ENCODE results near the gene HSCB. TPM values are rescaled to one million over a fixed set of nuclear protein-coding genes. Genes with fewer than 3 reads are reported as not detected.
A peak's percentile ranks its signal among the peaks of the same experiment; 100 is the strongest.
"Not testable (repeated sequence)": the region's sequence is repeated elsewhere in the genome, so short reads cannot be mapped to it uniquely, and the experiment has no call there.

HSCB gene
- total and polyA plus RNA-seq, 9 of the 15 experiments (the other 6 are each of a cell fraction or from before 2014, with no cell fraction given): 2.6 to 13.1 (median 8.6) TPM

DNA sequence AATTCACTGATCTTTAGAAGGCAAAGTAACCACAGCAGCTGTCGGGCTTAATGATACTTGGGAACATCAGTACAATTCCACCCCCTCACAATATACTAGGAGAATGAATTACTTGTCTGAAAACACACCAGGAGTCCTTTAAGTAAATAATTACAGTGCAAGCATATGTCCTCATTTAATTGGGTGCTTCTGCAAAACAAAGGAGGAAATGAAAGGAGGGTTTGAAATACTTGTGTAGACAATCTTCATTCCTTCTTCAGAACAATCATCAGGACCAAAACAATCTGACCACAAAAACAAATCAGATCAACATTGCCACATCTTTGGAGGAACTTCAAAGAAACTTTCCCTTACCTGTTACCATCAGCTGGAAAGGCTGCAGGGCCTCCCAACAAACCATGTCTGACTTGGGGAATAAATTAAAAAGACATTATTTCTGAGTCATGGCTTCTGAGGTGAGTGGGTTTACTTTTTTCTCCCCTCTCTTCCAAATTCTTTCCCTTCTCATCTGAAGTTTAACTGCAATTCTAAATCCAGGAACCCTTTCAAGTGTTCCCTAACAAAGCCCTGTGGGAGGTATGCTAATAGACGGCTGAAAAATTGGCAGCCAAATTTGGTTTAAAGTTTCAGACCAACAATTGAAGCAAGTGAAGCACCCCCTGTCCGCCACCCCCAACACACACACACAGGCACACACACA is 18.2 kb downstream of the HSCB start:
- TF ChIP-seq ZNF57 (CRISPR knock-in tag; IDR thresholded peaks at IDR 0.05) (no peak), XRCC3 (IDR thresholded peaks at IDR 0.05) (no peak)
- no peaks in the 10 kb centered on the region for H3K4me1 ChIP-seq (replicated peaks in 1 of 2; ENCODE audit: control insufficient read depth in 2 of 2, insufficient read depth in 2 of 2, low read length in 2 of 2)
- ChIA-PET CTCF (ENCODE audit: low intra/inter-chr PET ratio) (no interaction called here), POLR2A (interaction anchor here (0.6 kb wide), 2 partner anchors 52 to 381 kb away, joined by 3 to 4 read pairs; no protein-coding TSS in a partner anchor)
- H2AFZ ChIP-seq (ENCODE audit: low read depth, low read length): peak overlapping the region; percentile 51
- no peak overlapping the region for H3K9ac ChIP-seq (ENCODE audit: insufficient read depth in 1 of 2, low read depth in 2 of 2, low read length in 2 of 2)
- H3K4me3 ChIP-seq: no peak overlapping the region
- H3K27me3 ChIP-seq (ENCODE audit: control insufficient read depth in 2 of 2, insufficient read depth in 2 of 2, low read length in 2 of 2): no peaks in the 10 kb centered on the region
- WGBS (ENCODE audit: insufficient coverage, low coverage, missing lambda C conversion rate): 51% methylated on average over 3 of the region's 3 CpGs
- no peaks in the 10 kb centered on the region for H4K20me1 ChIP-seq (replicated peaks; ENCODE audit: control insufficient read depth, insufficient read depth, low read length)
- H3K36me3 ChIP-seq (ENCODE audit: control insufficient read depth, insufficient read depth, low read length): no peaks in the 10 kb centered on the region
- H3K4me2 ChIP-seq (ENCODE audit: insufficient read depth, low read length): no peak overlapping the region
- no peak for DNase-seq (ENCODE audit: extremely low read depth in 1 of 4, low spot score in 3 of 4)
- intact Hi-C loops (cut with micrococcal nuclease): no loop called here
- in situ Hi-C loops (cut with MboI): no loop called here
- no peak for FAIRE-seq
- no peak for ATAC-seq
- no peak overlapping the region for H3K27ac ChIP-seq (ENCODE audit: extremely low read depth, low read depth, low read length)
- BruUV-seq (replicated peaks): no TSS peak
- no peaks in the 10 kb centered on the region for H3K9me3 ChIP-seq (replicated peaks; ENCODE audit: control insufficient read depth, insufficient read depth, low read depth, low read length)
- H3K9me1 ChIP-seq (ENCODE audit: control insufficient read depth, insufficient read depth, low read length): no peaks in the 10 kb centered on the region
- no peaks in the 10 kb centered on the region for H3K79me2 ChIP-seq (ENCODE audit: control insufficient read depth, insufficient read depth, low read length)

DNA sequence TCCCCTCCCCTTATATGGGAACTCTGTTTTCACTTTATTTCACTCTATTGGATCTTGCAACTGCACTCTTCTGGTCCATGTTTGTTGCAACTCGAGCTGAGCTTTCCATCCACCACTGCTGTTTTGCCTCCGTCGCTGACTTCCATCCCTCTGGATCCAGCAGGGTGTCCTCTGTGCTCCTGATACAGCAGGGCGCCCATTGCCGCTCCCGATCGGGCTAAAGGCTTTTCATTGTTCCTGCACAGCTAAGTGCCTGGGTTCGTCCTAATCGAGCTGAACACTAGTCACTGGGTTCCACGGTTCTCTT is 19.6 kb downstream of the HSCB start:
- no peak for FAIRE-seq

DNA sequence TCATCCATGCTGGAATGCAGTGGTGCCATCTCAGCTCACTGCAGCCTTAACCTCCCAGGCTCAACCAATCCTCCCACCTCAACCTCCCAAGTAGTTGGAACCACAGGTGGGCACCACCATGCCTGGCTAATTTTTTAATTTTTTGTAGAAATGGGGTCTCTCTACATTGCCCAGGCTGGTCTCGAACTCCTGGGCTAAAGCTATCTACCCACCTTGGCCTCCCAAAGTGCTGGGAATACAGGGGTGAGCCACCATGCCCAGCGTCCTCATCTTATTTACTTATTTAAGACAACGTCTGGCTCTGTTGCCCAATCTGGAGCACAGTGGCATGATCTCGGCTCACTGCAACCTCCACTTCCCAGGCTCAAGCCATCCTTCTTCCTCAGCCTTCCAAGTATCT is 20.2 kb downstream of the HSCB start:
- intact Hi-C loops (cut with micrococcal nuclease); H3K79me2 ChIP-seq (ENCODE audit: control insufficient read depth, insufficient read depth, low read length); FAIRE-seq; H3K9me1 ChIP-seq (ENCODE audit: control insufficient read depth, insufficient read depth, low read length); CTCF ChIA-PET (ENCODE audit: low intra/inter-chr PET ratio); H3K4me2 ChIP-seq (ENCODE audit: insufficient read depth, low read length); H3K4me3 ChIP-seq; BruUV-seq (replicated peaks); H3K27ac ChIP-seq (ENCODE audit: extremely low read depth, low read depth, low read length); H3K4me1 ChIP-seq (replicated peaks in 1 of 2; ENCODE audit: control insufficient read depth in 2 of 2, insufficient read depth in 2 of 2, low read length in 2 of 2); H3K36me3 ChIP-seq (ENCODE audit: control insufficient read depth, insufficient read depth, low read length); H3K27me3 ChIP-seq (ENCODE audit: control insufficient read depth in 2 of 2, insufficient read depth in 2 of 2, low read length in 2 of 2); H4K20me1 ChIP-seq (replicated peaks; ENCODE audit: control insufficient read depth, insufficient read depth, low read length); in situ Hi-C loops (cut with MboI); ATAC-seq; H3K9ac ChIP-seq (ENCODE audit: insufficient read depth in 1 of 2, low read depth in 2 of 2, low read length in 2 of 2); H3K9me3 ChIP-seq (replicated peaks; ENCODE audit: control insufficient read depth, insufficient read depth, low read depth, low read length); DNase-seq (ENCODE audit: extremely low read depth in 1 of 4, low spot score in 3 of 4): not testable (repeated sequence)
- 46% methylated on average over 3 of the region's 4 CpGs for WGBS (ENCODE audit: insufficient coverage, low coverage, missing lambda C conversion rate)
- H2AFZ ChIP-seq (ENCODE audit: low read depth, low read length): 0 out of 2 replicates have a peak overlapping the region, but pooled peaks have one; percentile 68
- POLR2A ChIA-PET: interaction anchor here (1.4 kb wide), 1 partner anchor 18 kb away, joined by 5 read pairs; no protein-coding TSS in a partner anchor

More for the DNA sequence above, 19.6 kb downstream of the HSCB start:
- Histone ChIP-seq H3K9me1 (ENCODE audit: control insufficient read depth, insufficient read depth, low read length) (no peaks in the 10 kb centered on the region), H3K36me3 (ENCODE audit: control insufficient read depth, insufficient read depth, low read length) (no peaks in the 10 kb centered on the region), H3K79me2 (ENCODE audit: control insufficient read depth, insufficient read depth, low read length) (no peaks in the 10 kb centered on the region), H3K4me1 (replicated peaks in 1 of 2; ENCODE audit: control insufficient read depth in 2 of 2, insufficient read depth in 2 of 2, low read length in 2 of 2) (no peaks in the 10 kb centered on the region), H3K9ac (ENCODE audit: insufficient read depth in 1 of 2, low read depth in 2 of 2, low read length in 2 of 2) (no peak overlapping the region), H3K4me3 (no peak overlapping the region), H4K20me1 (replicated peaks; ENCODE audit: control insufficient read depth, insufficient read depth, low read length) (no peaks in the 10 kb centered on the region), H2AFZ (ENCODE audit: low read depth, low read length) (peak overlapping the region; percentile 68; the same call in 1 of the 2 replicates), H3K27me3 (ENCODE audit: control insufficient read depth in 2 of 2, insufficient read depth in 2 of 2, low read length in 2 of 2) (no peaks in the 10 kb centered on the region), H3K4me2 (ENCODE audit: insufficient read depth, low read length) (no peak overlapping the region), H3K9me3 (replicated peaks; ENCODE audit: control insufficient read depth, insufficient read depth, low read depth, low read length) (no peaks in the 10 kb centered on the region), H3K27ac (ENCODE audit: extremely low read depth, low read depth, low read length) (no peak overlapping the region)
- TF ChIP-seq, protein P1, sequence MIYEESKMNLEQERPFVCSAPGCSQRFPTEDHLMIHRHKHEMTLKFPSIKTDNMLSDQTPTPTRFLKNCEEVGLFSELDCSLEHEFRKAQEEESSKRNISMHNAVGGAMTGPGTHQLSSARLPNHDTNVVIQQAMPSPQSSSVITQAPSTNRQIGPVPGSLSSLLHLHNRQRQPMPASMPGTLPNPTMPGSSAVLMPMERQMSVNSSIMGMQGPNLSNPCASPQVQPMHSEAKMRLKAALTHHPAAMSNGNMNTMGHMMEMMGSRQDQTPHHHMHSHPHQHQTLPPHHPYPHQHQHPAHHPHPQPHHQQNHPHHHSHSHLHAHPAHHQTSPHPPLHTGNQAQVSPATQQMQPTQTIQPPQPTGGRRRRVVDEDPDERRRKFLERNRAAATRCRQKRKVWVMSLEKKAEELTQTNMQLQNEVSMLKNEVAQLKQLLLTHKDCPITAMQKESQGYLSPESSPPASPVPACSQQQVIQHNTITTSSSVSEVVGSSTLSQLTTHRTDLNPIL (CRISPR knock-in tag; IDR thresholded peaks at IDR 0.05): no peak
- TF ChIP-seq SMAD2 (IDR thresholded peaks at IDR 0.05; ENCODE audit: low read depth, low read length) (no peak), RBFOX2 (IDR thresholded peaks at IDR 0.05; ENCODE audit: low read depth, low read length) (no peak)
- WGBS (ENCODE audit: insufficient coverage, low coverage, missing lambda C conversion rate): 82% methylated on average over 9 of the region's 10 CpGs
- ATAC-seq: no peak
- in situ Hi-C loops (cut with MboI) (no loop called here), intact Hi-C loops (cut with micrococcal nuclease) (no loop called here)
- ChIA-PET CTCF (ENCODE audit: low intra/inter-chr PET ratio) (no interaction called here), POLR2A (interaction anchor here (1.4 kb wide), 1 partner anchor 18 kb away, joined by 5 read pairs; no protein-coding TSS in a partner anchor)
- no TSS peak for BruUV-seq (replicated peaks)
- DNase-seq (ENCODE audit: extremely low read depth in 1 of 4, low spot score in 3 of 4): no peak

All from K562 (cell line).